DMS114 treated with DMSO at 0.1 percent for 48 hours (cell line): ENCODE results near the gene NCBP1.

Experiments
- DNase-seq: peaks from one replicate; lab custom pipeline; 2025; ENCODE audit not compliant: unreplicated experiment; lab: John Stamatoyannopoulos, UW

NCBP1 gene

GRCh38 chr9:97706246-97706645 is 72.6 kb downstream of the NCBP1 start:
- DNase-seq: no peak

GRCh38 chr9:97710356-97711222 is 77.0 kb downstream of the NCBP1 start:
- DNase-seq: peak; percentile 22

GRCh38 chr9:97711223-97711626 is 77.6 kb downstream of the NCBP1 start:
- no peak for DNase-seq

GRCh38 chr9:97714435-97714834 is 80.8 kb downstream of the NCBP1 start:
- DNase-seq: no peak

DNA sequence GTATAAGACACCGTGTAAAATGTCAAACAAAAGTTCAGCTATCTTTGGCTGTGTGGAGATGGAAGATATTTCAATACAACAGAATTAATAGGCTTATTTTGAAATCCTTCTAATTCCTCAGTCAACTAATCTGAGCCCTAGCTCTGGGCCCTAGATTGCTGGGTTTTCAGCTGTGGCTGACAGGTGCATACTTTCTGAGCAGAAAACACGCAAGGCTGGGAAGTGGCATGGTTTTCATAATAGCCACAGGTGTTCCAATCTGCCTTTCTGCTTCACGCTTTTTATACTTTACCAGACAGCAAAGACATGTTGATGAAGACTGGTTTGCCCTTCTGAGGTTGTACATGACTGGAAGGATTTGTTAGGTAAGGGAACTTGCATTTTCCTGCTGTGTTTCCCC is 84.2 kb downstream of the NCBP1 start:
- no peak for DNase-seq

DNA sequence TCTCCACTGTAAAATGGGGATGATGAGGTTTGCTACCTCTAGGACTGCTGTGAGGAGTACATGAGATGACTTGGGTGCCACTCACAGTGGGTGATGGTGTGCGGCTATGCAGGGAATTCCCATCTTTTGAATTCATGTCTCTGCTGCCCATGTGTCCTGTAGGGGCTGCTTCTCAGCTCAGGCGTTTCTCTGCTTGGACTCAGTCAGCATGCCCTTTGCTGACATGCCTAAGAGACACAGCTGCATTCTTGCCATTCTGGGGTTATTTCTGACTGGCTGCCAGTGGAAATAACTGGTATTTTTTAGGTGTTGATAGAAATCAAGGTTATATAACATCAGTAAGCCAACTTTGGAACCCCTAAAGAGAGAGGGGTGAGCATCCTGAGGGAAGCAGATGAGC is 87.8 kb downstream of the NCBP1 start:
- DNase-seq: no peak

DNA sequence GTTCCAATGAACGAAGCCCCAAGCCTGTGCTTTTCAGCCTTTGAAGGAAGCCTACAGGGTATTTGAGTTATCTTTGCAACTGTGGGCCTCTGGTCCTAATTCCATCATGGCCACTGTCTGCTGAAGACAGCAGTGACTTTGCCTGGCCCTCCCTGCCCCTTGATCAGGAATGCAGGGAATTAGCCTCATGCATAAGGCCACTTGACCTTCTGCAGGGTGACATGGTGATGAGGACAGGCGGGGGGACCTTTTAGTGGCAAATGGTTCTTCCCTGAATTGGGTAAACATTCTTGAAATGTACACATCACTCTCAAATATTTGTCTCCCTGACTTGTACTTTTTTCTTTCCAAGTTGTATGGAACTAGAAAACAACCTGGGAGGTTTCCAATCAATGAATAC is 88.7 kb downstream of the NCBP1 start:
- no peak for DNase-seq
